Suprapubic skin (tissue), 4 donors: ENCODE measurements around the gene ZNF677.

Experiments
- CTCF ChIP-seq, 2 donors: fragments of 200-600 bp in 1 of 2; fragments of 450-650 bp in 1 of 2; sonication (generic) in 1 of 2; IDR thresholded peaks; one replicate each; pipeline ENCODE4 v1.5.1; 2016 to 2019; ENCODE audit warnings: antibody characterized with exemption in 2 of 2, mild to moderate bottlenecking in 1 of 2, moderate library complexity in 1 of 2
- POLR2A ChIP-seq, 2 donors: fragments of 450-650 bp; IDR thresholded peaks; one replicate each; pipeline ENCODE4 v1.6.1; 2017; ENCODE audit warnings: antibody characterized with exemption in 2 of 2, mild to moderate bottlenecking in 2 of 2, moderate library complexity in 2 of 2
- POLR2AphosphoS5 ChIP-seq, 3 donors: sonication (generic); formaldehyde crosslinking; IDR thresholded peaks; one replicate each; pipeline ENCODE4 v1.6.1; 2017; ENCODE audit warnings: antibody characterized with exemption in 3 of 3

GRCh38 chr19:53290758-53291549 lies 36.3 kb upstream of the ZNF677 start:
- TF ChIP-seq CTCF (IDR thresholded peaks at IDR 0.05), result no peak
- TF ChIP-seq POLR2A (IDR thresholded peaks at IDR 0.05), result no peak
- TF ChIP-seq POLR2AphosphoS5 (IDR thresholded peaks at IDR 0.05), result no peak
